ENCODE data around the gene DDX11. TPM values are rescaled to one million over a fixed set of nuclear protein-coding genes. Genes with fewer than 3 reads are reported as not detected.

The DDX11 gene
- polyA plus RNA-seq, 1 donor from 2014 or later = 9.8 TPM

- Histone ChIP-seq H3K9ac (ENCODE audit: low read length) (no peak overlapping the region), H3F3A (ENCODE audit: insufficient read depth, low read length, poor library complexity, severe bottlenecking) (no peaks in the 10 kb centered on the region), H3K9me2 (ENCODE audit: insufficient read depth, low read length) (no peaks in the 10 kb centered on the region), H3K27me3 (ENCODE audit: insufficient read depth, low read depth, low read length) (no peaks in the 10 kb centered on the region), H3K4me3 (ENCODE audit: low read length) (no peak overlapping the region), H3K27ac (ENCODE audit: low read length) (no peak overlapping the region), H4K20me1 (ENCODE audit: insufficient read depth) (no peaks in the 10 kb centered on the region), H3K79me2 (replicated peaks; ENCODE audit: insufficient read depth, low read length) (no peaks in the 10 kb centered on the region), H3K9me3 (ENCODE audit: low read length) (no peaks in the 10 kb centered on the region), H3K4me2 (ENCODE audit: low read length) (no peak overlapping the region), H2AFZ (ENCODE audit: low read depth, low read length) (no peak overlapping the region), H3K36me3 (ENCODE audit: insufficient read depth, low read length) (no peaks in the 10 kb centered on the region)
- TF ChIP-seq EP300 (conservative IDR thresholded peaks at IDR 0.05; ENCODE audit: poor library complexity, severe bottlenecking) (no peak), EZH2 (IDR thresholded peaks at IDR 0.05; ENCODE audit: borderline replicate concordance, insufficient read depth, low read length, poor library complexity, severe bottlenecking) (no peak), CTCF (IDR thresholded peaks at IDR 0.05; ENCODE audit: poor library complexity, severe bottlenecking) (no peak), TAF1 (IDR thresholded peaks at IDR 0.05; ENCODE audit: low read depth) (no peak), POLR2AphosphoS5 (IDR thresholded peaks at IDR 0.05) (no peak), SMC3 (conservative IDR thresholded peaks at IDR 0.05; ENCODE audit: poor library complexity) (no peak), RAD21 (conservative IDR thresholded peaks at IDR 0.05) (no peak), MXI1 (conservative IDR thresholded peaks at IDR 0.05; ENCODE audit: poor library complexity, severe bottlenecking) (no peak), REST (IDR thresholded peaks at IDR 0.05; ENCODE audit: borderline replicate concordance) (no peak)
Measured at GRCh38 chr12:31037028-31037427, 36.6 kb upstream of the DDX11 start.

GRCh38 chr12:31037931-31038330, 35.7 kb upstream of the DDX11 start:
- Histone ChIP-seq H3K9me2 (ENCODE audit: insufficient read depth, low read length) (no peaks in the 10 kb centered on the region), H2AFZ (ENCODE audit: low read depth, low read length) (no peak overlapping the region), H3F3A (ENCODE audit: insufficient read depth, low read length, poor library complexity, severe bottlenecking) (no peaks in the 10 kb centered on the region), H3K27ac (ENCODE audit: low read length) (no peak overlapping the region), H3K4me3 (ENCODE audit: low read length) (no peak overlapping the region), H3K36me3 (ENCODE audit: insufficient read depth, low read length) (no peaks in the 10 kb centered on the region), H3K4me2 (ENCODE audit: low read length) (no peak overlapping the region), H3K9me3 (ENCODE audit: low read length) (no peaks in the 10 kb centered on the region), H3K79me2 (replicated peaks; ENCODE audit: insufficient read depth, low read length) (no peaks in the 10 kb centered on the region), H3K9ac (ENCODE audit: low read length) (no peak overlapping the region), H4K20me1 (ENCODE audit: insufficient read depth) (no peaks in the 10 kb centered on the region), H3K27me3 (ENCODE audit: insufficient read depth, low read depth, low read length) (no peaks in the 10 kb centered on the region)
- no peak for TF ChIP-seq EZH2 (IDR thresholded peaks at IDR 0.05; ENCODE audit: borderline replicate concordance, insufficient read depth, low read length, poor library complexity, severe bottlenecking)
- no peak for TF ChIP-seq EP300 (conservative IDR thresholded peaks at IDR 0.05; ENCODE audit: poor library complexity, severe bottlenecking)

All from neural cell (in vitro differentiated cells).